ENCODE results near the gene OR10G8.
A peak's percentile ranks its signal among the peaks of the same experiment; 100 is the strongest.
"Not testable (repeated sequence)": the region's sequence is repeated elsewhere in the genome, so short reads cannot be mapped to it uniquely, and the experiment has no call there.

Gene OR10G8, protein sequence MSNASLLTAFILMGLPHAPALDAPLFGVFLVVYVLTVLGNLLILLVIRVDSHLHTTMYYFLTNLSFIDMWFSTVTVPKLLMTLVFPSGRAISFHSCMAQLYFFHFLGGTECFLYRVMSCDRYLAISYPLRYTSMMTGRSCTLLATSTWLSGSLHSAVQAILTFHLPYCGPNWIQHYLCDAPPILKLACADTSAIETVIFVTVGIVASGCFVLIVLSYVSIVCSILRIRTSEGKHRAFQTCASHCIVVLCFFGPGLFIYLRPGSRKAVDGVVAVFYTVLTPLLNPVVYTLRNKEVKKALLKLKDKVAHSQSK

DNA sequence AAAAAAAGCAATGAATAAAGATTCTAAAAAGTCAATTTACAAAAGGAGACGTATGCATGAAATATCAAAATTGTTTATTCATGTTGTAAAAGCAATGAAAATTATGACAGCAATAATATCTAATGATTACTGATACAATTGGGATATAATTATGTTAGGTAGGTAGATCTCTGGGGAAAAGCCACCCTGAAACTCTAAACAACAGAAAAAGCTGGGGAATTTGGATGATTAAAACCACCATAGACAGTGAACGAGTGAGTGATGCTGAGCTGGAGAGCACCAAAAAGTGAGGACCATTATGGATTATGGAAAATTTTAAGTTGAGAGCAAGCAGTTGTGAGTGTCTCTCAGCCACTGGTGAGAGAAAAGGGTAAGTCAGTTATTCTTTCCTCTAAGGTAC is at the start of gene OR10G8:
Gene OR10G8, plus strand, starts transcription at position 301 of the 400 bp plus-strand sequence. CDS start 2,825 bp downstream, outside the sequence.
- no peak for DNase-seq (ENCODE audit: low read depth, low spot score)

DNA sequence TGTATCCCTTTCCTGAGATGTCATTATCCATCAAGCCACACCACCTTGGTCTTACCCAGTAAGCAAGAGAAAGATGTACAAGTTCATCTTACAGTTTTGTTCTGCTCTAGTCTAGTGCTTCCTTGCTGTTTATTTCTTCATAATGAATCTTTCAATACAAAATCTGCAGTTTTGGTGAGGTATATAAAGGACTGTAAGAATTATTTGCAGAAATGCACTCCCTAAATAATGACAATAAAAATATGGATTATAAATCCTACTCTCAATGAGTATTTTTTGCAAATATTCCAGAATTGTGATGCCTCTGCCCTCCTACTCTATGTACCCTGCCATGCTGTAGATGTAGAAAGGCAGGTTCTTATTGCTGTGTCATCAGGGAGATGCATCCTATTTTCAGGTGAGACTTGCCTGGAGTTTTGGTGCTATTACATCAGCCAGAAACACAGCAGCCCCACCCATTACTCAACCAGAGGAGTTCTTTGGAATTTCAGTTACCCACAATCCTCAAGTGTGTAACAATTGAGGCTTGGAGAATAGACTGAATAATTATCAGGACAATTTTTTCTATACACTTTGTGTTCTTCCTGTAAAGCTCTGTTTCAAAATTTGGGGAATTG is 48.8 kb upstream of the OR10G8 start, which contains the start of gene OR10S1:
Gene OR10S1, minus strand, starts transcription at position 51 of the 617 bp plus-strand sequence. CDS start 117 bp downstream, outside the sequence.
- DNase-seq (ENCODE audit: low read depth, low spot score) = no peak

DNA sequence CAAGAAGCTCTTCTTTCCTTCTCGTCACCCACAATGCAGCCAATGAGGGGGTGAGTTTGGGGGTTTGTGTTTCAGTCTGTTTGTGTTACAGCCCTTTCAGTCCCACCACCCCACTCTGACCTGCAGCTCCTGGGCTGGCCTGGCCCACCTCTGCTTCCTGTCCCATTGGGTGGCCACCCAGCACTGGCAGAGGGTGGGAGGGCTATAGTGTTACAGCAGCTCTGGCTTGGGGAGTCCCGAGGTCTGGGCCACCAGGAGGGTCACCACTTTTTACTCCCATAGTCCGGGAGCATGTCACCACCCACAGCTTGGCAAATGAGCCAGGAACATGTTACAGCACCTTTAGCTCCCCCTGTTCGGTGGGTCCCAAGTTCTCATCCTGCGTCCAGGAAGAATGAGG is 47.3 kb upstream of the OR10G8 start:
- no peak for DNase-seq (ENCODE audit: low read depth, low spot score)

DNA sequence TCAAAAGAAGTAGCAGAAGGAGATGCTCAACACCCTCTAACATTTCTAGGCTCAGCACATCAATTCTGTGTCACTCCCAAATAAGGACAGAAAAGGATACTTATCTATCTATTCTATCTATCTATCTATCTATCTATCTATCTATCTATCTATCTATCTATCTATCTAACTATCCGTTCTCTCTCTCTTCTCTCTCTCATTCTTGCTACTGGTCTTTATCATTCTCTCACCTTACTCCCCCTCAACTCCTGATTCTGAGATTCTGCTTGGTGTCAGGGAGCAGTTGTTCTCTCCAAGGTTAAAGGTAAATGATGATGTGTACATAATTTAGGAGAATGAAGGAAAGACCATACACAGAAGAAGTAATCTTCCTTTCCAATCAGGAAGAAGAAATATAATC is 31.5 kb upstream of the OR10G8 start, which contains the start of gene OR10G6:
Gene OR10G6, minus strand, starts transcription at position 43 of the 400 bp plus-strand sequence. Its CDS starts 0 bp downstream, at position 43.
- DNase-seq (ENCODE audit: low read depth, low spot score) = no peak

DNA sequence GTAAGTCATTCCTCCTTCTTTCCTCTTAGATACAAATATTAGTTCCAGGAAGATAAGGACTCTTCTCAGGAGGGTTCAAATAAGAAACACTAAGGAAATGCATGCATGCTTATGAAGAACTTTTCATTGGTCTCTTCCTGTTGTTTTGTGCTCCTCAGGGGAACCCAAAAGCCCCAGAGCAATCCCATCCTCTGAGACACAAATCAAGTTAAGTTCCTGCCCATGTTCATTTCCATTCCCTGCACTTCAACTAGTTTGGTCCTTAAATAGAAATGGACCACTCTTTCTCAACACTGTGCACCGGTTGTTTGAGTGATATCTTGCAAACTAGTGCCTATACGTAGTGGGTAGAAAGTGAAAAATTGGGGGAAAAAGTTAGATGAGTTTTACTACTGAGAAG is 13.9 kb upstream of the OR10G8 start, which contains the start of gene OR10G4:
Gene OR10G4, plus strand, starts transcription at position 301 of the 400 bp plus-strand sequence. CDS start 2,578 bp downstream, outside the sequence.
- DNase-seq (ENCODE audit: low read depth, low spot score) = no peak

DNA sequence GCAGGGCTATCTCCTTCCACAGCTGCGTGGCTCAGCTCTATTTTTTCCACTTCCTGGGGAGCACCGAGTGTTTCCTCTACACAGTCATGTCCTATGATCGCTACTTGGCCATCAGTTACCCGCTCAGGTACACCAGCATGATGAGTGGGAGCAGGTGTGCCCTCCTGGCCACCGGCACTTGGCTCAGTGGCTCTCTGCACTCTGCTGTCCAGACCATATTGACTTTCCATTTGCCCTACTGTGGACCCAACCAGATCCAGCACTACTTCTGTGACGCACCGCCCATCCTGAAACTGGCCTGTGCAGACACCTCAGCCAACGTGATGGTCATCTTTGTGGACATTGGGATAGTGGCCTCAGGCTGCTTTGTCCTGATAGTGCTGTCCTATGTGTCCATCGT is 10.8 kb upstream of the OR10G8 start:
- not testable (repeated sequence) for DNase-seq (ENCODE audit: low read depth, low spot score)

DNA sequence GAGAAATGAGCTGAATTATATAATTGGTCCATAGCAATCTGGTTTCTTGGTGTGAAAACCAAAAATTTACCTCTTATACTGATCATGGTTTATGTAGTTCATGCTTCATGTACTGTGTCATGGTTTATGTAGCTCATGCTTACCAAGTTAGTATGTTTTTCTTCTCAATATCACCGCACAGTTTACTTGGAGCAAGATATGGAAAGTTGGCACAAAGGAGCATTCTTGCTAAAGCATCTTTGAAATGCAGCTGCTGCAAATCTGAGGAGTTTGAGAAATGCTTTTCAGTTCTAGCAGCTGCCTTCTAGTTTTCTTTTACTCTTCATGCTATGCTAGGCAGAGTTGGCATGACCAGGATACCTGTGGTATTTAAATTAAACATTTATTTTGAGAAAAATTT is 10.1 kb downstream of the OR10G8 start:
- DNase-seq (ENCODE audit: low read depth, low spot score) = no peak

DNA sequence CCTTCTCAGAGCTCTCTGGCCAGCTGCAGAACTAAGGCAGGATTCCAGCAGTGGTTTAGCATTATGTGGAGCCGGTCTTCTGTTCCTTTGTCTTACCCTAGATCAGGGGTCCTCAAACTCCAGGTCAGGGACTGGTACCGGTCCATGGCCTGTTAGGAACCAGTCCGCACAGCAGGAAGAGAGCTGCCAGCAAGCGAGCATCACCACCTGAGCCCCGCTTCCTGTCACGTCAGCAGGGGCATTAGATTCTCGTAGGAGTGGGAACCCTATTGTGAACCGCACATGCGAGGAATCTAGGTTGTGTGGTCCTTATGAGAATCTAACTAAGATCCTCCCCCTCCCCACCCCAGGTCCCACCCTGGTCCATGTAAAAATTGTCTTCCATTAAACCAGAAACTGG is 13.0 kb downstream of the OR10G8 start:
- no peak for DNase-seq (ENCODE audit: low read depth, low spot score)

DNA sequence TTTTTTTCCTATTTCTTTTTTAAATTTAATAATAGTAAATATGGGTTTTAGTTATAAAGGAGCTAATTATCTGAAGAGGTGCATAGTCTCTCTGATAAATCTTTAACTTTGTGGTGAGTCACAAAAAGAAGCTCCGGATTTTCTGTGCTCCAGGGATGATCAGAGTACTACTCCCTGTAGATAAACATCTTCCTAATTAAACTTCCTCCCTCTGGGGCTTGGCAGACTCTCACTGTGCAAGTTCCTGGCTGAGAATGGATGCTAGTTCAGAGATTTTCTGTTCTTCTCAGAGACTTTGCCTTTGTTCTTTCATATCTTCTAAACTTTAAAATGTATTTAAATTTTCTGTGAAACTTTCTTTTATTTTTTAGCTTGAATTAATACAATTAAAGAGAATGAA is 14.7 kb downstream of the OR10G8 start, which contains the start of gene OR10G7:
Gene OR10G7, minus strand, starts transcription at position 72 of the 400 bp plus-strand sequence. CDS start 2,324 bp downstream, outside the sequence.
- no peak for DNase-seq (ENCODE audit: low read depth, low spot score)

DNA sequence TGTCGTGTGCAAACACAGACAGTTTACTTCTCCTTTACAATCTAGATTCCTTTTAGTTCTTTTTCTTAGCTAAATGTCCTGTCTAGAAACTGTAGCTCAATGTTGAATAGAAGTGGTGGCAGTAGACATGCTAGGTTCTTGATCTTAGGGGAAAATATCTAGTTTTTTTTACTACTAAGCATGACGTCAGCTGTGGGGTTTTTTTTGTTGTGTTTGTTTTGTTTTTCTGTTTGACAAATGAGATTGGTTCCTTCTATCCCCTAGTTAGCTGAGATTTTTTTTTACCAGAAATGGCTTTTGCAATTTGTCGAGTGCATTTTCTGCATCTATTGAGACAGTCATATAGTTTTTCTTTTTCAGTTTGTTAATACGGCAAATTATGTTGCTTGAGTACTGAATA is 16.8 kb downstream of the OR10G8 start:
- no peak for DNase-seq (ENCODE audit: low read depth, low spot score)

DNA sequence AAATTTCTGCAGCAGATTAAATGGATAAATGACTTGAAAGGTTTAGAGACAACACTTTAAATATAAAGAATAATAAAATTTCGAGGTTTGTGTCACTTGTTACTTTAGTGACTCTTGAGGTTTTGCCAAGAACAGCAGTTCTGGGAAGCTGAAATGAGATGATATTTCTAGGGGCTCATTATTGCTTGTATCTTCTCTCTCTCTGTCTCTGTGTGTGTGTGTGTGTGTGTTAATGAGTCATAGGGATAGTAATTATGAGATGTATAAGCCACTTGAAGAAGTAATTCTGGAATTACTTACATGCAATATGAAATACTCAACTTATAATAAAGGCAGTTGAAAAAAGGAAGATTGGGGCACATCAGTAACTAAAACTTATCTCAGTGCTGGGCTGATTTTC is 24.1 kb downstream of the OR10G8 start:
- no peak for DNase-seq (ENCODE audit: low read depth, low spot score)

DNA sequence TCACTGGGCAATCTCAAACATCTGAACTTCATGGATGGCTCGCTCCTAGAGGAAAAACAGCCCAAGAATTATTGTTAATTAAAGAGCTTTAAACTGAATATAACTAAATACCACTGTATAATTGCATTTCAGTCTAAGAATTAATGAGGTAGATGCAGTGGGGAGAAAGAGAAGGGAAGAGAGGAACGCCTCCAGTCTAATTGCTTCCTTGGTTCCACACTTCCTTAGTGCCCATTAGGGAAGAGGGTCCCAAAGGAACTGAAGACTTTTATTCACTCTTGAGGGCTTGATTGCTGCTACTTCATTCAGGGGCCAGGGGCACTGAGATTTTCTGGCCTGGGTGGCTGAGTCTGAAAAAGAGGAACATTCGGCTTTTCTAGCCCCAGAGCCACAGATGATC is 26.4 kb downstream of the OR10G8 start:
- no peak for DNase-seq (ENCODE audit: low read depth, low spot score)

DNA sequence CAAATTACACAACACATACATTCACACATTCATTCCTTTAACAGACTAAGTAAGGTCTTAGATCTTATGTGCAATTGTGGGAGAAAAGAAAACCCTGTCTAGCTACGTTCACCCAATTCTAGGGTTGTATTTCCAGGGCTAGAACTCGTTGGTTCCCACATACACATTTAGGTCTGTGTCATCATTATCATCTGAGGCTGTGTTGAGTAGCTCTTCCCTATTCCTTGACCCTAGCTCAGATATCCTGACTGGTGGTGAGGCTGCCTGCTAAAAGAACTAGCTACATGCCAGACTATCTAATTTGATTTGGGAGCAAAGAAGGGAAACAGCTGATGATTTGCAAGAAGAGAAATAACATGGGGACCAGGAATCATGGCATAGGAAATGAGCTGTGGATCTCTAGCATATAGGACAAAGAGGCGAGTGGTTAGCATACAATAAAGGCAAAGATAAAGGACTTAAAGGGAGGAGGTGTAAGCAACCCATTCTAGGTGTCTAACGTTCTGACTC is 42.1 kb downstream of the OR10G8 start:
- no peak for DNase-seq (ENCODE audit: low read depth, low spot score)

DNA sequence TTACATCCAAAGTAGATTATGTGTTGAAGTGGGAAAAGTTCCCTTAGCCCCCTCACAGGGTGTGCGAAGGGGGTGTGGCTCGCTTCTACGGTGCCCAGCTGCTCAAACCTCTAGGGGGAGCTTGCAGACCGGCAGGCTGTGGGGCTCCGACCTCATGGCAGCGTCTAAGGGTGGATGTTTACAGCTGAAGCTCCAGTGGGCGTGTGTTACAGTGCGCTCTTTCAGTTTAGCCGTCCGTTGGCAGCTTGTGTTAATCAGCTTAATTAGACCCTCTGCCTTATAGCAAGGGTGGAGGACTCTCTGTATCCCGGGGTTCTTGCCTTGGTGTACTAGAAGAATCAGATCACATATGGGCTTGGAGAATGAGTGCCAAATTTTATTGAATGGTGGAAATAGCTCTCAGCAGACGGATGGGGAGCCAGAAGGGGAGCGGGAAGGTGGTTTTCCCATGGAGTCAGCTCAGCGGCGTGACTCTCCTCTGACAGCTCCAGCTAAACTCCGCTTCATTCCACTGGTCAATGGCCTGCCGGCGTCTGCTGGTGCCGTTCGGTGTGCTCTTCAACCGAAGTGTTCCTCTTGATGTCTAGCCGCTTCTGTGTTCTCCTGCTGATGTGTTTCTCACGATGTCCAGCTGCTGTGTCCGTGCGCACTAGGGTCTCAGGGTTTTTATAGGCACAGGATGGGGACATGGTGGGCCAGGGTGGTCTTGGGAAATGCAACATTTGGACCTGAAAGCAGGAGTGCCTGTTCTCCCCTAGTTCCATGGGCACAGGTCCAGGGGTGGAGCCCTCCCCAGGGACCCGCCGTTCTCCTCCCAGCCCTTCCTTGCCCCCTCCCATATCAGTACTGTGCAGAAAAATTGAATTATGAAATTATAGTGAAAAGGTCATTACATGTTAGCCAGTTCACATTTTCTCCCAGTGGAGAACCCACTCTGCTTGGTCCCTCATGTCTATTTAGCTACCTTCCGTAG is 43.1 kb downstream of the OR10G8 start:
- DNase-seq (ENCODE audit: low read depth, low spot score) = no peak

DNA sequence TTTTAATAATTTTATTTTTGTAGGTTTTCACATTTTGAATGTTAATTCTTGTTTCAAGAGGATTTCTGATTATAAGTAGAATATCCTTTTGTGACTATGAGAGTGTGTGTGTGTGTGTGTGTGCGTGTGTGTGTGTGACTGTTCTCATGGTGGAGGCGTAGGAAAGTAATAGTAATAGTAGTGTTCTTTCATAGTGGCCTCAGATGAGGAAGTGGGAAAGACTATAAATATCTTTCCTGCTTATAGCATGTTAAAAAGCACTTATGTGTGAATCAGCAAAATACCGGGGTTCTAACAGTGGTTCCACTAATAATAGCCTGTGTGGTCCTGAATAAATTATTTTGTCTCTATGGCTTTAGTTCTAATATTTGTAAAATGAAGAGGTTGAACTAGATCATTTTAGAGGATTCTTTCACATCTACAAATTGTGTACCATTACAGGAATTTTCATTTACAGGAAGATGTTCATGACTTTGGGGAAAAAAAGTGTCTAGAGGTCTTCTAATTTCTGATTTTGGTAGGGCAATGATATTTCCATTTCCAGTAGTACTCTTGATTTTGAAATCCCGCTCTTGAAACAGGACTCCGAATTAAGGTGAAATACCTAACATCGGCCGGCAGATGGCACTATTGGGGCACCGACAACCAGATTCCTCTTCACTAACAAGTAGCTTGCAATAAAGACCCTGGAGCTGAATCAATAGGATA is 44.5 kb downstream of the OR10G8 start:
- peak; percentile 66 for DNase-seq (ENCODE audit: low read depth, low spot score)

DNA sequence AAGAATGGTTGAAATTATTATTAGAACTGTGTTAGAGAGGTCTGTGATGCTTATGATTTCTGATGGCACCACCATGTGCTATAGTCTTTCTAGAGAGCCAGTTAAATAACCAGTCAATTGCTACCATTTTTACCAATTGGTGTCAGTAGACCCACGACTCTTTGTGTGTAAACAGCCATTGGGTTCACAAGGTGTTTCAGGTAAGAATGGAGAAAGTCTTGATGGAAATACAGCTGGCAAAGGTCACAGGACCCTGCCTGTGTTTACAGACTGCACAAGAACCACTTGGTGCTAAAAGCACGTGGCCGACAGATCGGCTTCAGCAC is 45.0 kb downstream of the OR10G8 start:
- no peak for DNase-seq (ENCODE audit: low read depth, low spot score)

DNA sequence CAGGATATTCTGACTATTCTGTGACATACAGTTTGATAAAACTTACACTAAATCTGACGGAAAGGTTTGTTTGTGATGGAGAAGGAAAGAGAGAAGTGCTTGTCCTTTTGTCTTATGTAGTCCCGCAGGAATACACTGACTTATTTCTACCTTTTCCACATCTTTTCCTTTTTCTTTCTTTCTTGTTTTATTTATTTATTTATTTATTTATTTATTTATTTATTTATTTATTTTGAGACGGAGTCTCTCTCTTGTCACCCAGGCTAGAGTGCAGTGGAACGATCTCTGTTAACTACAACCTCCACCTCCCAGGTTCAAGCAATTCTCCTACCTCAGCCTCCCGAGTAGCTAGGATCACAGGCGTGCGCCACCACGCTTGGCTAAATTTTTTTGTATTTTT is 45.5 kb downstream of the OR10G8 start:
- no peak for DNase-seq (ENCODE audit: low read depth, low spot score)

DNA sequence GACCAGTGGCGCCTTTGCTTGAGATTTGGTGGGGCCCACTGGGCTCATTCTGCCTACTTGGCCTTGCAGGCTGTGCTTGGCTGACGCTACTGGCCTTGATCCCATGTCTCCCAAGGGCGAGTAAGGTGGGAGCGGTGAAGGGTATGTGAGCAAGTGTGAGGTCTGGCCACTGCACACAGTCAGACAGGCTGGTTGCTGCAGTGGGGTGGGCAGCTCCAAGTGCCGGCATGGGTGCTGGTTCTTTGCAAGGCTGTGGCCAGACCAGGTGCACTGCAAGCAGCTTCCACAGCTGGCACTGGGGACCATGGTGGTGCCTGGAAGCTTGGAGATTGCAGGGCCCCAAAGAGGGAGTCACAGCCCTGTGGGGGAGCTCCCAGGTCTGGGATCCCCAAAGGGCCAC is 48.0 kb downstream of the OR10G8 start:
- no peak for DNase-seq (ENCODE audit: low read depth, low spot score)

DNA sequence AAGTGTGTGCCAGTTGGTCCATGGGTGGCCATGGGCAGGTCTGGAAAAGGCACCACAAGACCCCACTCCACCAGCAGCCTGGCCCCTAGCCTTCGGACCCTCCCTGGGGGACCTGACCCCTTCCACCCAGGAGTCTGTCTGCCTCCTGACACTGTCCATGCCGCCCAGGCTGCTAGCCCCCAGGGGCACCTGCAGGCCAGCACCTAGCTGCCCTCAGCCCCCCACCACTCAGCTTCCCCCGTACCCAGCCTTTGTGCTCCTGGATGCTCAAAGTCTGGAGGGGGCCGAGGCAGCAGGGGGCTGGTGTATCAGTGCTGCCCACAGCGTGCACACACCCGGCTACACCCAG is 48.9 kb downstream of the OR10G8 start:
- no peak for DNase-seq (ENCODE audit: low read depth, low spot score)

DNA sequence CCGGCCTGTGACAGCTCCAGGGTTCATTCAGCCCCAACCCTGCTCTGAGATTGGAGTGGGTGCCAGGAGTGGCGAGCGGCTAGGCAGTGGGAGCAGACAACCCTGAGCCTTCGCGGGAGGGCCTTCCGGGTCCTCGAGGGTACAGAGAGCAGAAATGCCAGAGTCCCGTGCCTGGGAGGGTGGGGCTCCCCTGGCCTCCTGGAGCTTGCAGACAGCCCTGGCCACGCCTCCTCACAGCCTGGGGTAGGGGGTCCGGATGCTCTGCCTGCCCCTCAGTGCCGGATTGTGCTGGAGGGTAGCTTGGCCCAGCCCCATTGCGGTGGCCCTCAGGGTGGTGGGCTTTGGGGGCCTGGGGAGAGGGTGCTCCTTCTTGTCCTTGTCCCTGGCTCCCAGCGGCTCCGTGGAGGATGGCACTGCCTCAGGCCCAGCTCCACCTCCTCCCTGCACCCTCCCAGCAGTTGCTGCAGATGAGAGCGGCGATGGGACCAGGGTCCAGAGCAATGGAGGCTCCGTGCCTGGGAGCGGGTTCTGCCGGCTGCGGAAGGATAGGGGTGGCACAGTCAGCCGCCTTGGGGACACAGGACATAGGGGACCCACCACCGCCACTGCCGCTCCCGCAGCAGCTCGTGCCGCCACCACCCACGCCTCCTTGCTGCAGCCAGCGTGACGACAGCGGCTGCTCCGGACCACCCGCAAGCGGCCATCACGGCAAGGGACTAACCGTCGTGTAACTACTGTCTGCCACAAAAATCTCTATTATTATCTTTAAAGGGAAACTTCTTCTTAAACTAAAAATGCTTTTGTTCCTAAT is 49.4 kb downstream of the OR10G8 start:
- no peak for DNase-seq (ENCODE audit: low read depth, low spot score)
